ENCODE measurements around the gene MACROH2A1. TPM values are rescaled to one million over a fixed set of nuclear protein-coding genes. Genes with fewer than 3 reads are reported as not detected.
A peak's percentile ranks its signal among the peaks of the same experiment; 100 is the strongest.

Gene MACROH2A1
- total RNA-seq = 100 to 1,000 TPM; 189 to 191 TPM

GRCh38 chr5:135398855-135399793 is at the start of gene MACROH2A1:
MACROH2A1 (minus strand) TSS chr5:135399231; CDS start chr5:135389093, 10,138 bp downstream.
- no peaks in the 10 kb centered on the region for H3K36me3 ChIP-seq
- no peaks in the 10 kb centered on the region for H3K27me3 ChIP-seq (replicated peaks; ENCODE audit: insufficient read depth)
- peaks cover 9% of the 10 kb centered on the region for H3K4me1 ChIP-seq (replicated peaks)
- under 1% methylated on average over 94 of the region's 109 CpGs for WGBS
- H3K4me3 ChIP-seq = peak within 1 kb of the TSS; percentile 76 to 77
- peak; percentile 84 for DNase-seq (ENCODE audit: low spot score)
- H3K27ac ChIP-seq = peak within 1 kb of the TSS; percentile 79 to 83
- TF ChIP-seq, protein P1, sequence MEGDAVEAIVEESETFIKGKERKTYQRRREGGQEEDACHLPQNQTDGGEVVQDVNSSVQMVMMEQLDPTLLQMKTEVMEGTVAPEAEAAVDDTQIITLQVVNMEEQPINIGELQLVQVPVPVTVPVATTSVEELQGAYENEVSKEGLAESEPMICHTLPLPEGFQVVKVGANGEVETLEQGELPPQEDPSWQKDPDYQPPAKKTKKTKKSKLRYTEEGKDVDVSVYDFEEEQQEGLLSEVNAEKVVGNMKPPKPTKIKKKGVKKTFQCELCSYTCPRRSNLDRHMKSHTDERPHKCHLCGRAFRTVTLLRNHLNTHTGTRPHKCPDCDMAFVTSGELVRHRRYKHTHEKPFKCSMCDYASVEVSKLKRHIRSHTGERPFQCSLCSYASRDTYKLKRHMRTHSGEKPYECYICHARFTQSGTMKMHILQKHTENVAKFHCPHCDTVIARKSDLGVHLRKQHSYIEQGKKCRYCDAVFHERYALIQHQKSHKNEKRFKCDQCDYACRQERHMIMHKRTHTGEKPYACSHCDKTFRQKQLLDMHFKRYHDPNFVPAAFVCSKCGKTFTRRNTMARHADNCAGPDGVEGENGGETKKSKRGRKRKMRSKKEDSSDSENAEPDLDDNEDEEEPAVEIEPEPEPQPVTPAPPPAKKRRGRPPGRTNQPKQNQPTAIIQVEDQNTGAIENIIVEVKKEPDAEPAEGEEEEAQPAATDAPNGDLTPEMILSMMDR (IDR thresholded peaks at IDR 0.05) = peak in 1 of 4 experiments; percentile 7
- peak; percentile 81 for TF ChIP-seq POLR2AphosphoS5 (IDR thresholded peaks at IDR 0.05)
- TF ChIP-seq POLR2A (IDR thresholded peaks at IDR 0.05) = peak; percentile 89
- intact Hi-C loops (cut with DNase I) = no loop called here
- H3K9me3 ChIP-seq = no peaks in the 10 kb centered on the region

DNA sequence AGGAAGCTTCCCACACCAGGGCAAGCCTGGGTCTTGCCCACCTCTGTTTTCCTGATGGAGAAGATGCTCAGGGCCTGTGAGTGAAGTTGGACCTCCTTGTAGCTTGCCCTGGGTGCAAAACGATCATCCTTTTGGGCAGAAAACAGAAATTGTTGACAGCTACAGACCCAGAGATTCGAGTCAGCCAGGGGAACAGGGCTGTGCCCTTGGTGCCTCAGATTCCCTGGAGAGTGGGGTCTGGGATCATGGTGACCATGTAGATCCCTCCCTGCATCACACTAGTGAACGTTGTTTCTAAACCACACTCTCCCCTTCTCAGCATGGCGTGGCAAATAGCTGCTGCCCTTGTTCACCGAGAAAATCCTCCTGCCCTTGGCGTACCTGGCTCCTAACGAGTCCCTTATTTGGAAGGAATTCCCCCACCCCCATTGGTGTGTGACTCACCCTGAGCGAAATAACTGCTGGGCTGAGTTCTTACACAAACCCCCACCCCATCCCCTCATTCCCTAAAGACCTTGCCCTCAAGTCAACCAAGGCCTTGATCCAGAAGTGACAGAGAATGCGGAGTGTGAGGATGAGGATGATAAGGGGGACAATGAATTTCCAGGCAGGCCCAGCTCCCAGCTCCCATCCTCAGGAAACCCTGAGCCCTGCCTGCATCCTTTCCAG is 49.2 kb upstream of the MACROH2A1 start:
- no peaks in the 10 kb centered on the region for H3K27me3 ChIP-seq (replicated peaks; ENCODE audit: insufficient read depth)
- WGBS = 84% methylated on average over 9 of the region's 9 CpGs
- H3K4me3 ChIP-seq = no peak overlapping the region
- H3K9me3 ChIP-seq = no peaks in the 10 kb centered on the region
- no peak for TF ChIP-seq POLR2AphosphoS5 (IDR thresholded peaks at IDR 0.05)
- TF ChIP-seq, protein P1 (IDR thresholded peaks at IDR 0.05) = no peak
- no peaks in the 10 kb centered on the region for H3K4me1 ChIP-seq (replicated peaks)
- no peak for DNase-seq (ENCODE audit: low spot score)
- no peaks in the 10 kb centered on the region for H3K36me3 ChIP-seq
- intact Hi-C loops (cut with DNase I) = no loop called here
- H3K27ac ChIP-seq = no peak overlapping the region

GRCh38 chr5:135447298-135447929 is 48.4 kb upstream of the MACROH2A1 start, which contains the start of gene DCANP1:
DCANP1 (minus strand) TSS chr5:135447348; CDS start chr5:135447108, 240 bp downstream.
- Histone ChIP-seq H3K27me3 (replicated peaks; ENCODE audit: insufficient read depth) (no peaks in the 10 kb centered on the region), H3K36me3 (no peaks in the 10 kb centered on the region), H3K9me3 (no peaks in the 10 kb centered on the region), H3K27ac (no peak within 1 kb of the TSS), H3K4me3 (no peak within 1 kb of the TSS), H3K4me1 (replicated peaks) (no peaks in the 10 kb centered on the region)
- no peak for TF ChIP-seq POLR2A (IDR thresholded peaks at IDR 0.05)
- DNase-seq (ENCODE audit: low spot score) = no peak
- WGBS = 92% methylated on average over 5 of the region's 5 CpGs
- intact Hi-C loops (cut with DNase I) = no loop called here

- H3K4me3 ChIP-seq = no peak overlapping the region
- WGBS = 95% methylated on average over 7 of the region's 7 CpGs
- no peak overlapping the region for H3K27ac ChIP-seq
- H3K27me3 ChIP-seq (replicated peaks; ENCODE audit: insufficient read depth) = no peaks in the 10 kb centered on the region
- no peaks in the 10 kb centered on the region for H3K36me3 ChIP-seq
- H3K4me1 ChIP-seq (replicated peaks) = no peaks in the 10 kb centered on the region
- intact Hi-C loops (cut with DNase I) = no loop called here
- TF ChIP-seq, protein P1 (IDR thresholded peaks at IDR 0.05) = no peak
- no peak for TF ChIP-seq POLR2A (IDR thresholded peaks at IDR 0.05)
- no peak for TF ChIP-seq POLR2AphosphoS5 (IDR thresholded peaks at IDR 0.05)
- no peaks in the 10 kb centered on the region for H3K9me3 ChIP-seq
- no peak for DNase-seq (ENCODE audit: low spot score)
Measured at GRCh38 chr5:135446615-135447014, 47.6 kb upstream of the MACROH2A1 start.

DNA sequence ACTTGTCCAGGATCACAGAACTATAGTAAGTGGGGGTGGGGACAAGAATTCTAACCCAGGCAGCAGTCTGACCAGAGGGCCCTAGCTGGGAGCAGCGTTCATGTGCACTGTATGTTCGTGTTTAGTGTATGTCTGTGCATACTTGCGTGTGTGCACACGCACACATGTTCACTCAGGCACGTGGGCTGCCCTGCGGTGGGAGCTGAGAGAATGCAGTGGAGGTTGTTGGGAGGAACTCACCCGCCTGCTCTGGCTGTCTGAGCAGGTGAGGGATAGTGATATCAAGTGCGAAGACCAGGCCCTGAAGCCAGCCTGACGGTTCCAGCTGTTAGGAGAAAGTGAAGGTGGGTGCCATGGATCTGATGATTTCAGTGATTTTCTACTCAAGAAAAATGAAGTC is 47.2 kb upstream of the MACROH2A1 start:
- no peaks in the 10 kb centered on the region for H3K27me3 ChIP-seq (replicated peaks; ENCODE audit: insufficient read depth)
- TF ChIP-seq, protein P1 (IDR thresholded peaks at IDR 0.05) = no peak
- TF ChIP-seq POLR2AphosphoS5 (IDR thresholded peaks at IDR 0.05) (no peak), POLR2A (IDR thresholded peaks at IDR 0.05) (no peak)
- intact Hi-C loops (cut with DNase I) = no loop called here
- H3K4me1 ChIP-seq (replicated peaks) = no peaks in the 10 kb centered on the region
- H3K9me3 ChIP-seq = no peaks in the 10 kb centered on the region
- no peak for DNase-seq (ENCODE audit: low spot score)
- 93% methylated on average over 9 of the region's 9 CpGs for WGBS
- H3K4me3 ChIP-seq = no peak overlapping the region
- no peaks in the 10 kb centered on the region for H3K36me3 ChIP-seq
- H3K27ac ChIP-seq = no peak overlapping the region
